Activated T-cell treated with anti-CD3 and anti-CD28 coated beads for 24 hours (primary cell): ENCODE data around the gene TNKS2.
A peak's percentile ranks its signal among the peaks of the same experiment; 100 is the strongest.
"Not testable (repeated sequence)": the region's sequence is repeated elsewhere in the genome, so short reads cannot be mapped to it uniquely, and the experiment has no call there.

Source experiments
- DNase-seq: peaks from one replicate; pipeline ENCODE4 v3.0.0-alpha.2; 2020; ENCODE audit warnings: low read depth

Gene TNKS2

GRCh38 chr10:91865562-91866081, 67.4 kb downstream of the TNKS2 start:
- DNase-seq, result no peak

GRCh38 chr10:91875156-91875555, 76.9 kb downstream of the TNKS2 start:
- no peak for DNase-seq

- no peak for DNase-seq
Measured at GRCh38 chr10:91875779-91876178, 77.6 kb downstream of the TNKS2 start.

- DNase-seq, result no peak
Measured at GRCh38 chr10:91879515-91880170, 81.4 kb downstream of the TNKS2 start.

GRCh38 chr10:91880310-91880709, 82.1 kb downstream of the TNKS2 start:
- DNase-seq, result no peak

- DNase-seq, result no peak
Measured at GRCh38 chr10:91883549-91884444, 85.6 kb downstream of the TNKS2 start.

GRCh38 chr10:91884536-91884935, 86.3 kb downstream of the TNKS2 start:
- DNase-seq, result no peak

GRCh38 chr10:91885362-91886079, 87.3 kb downstream of the TNKS2 start:
- no peak for DNase-seq

- no peak for DNase-seq
Measured at GRCh38 chr10:91886954-91887271, 88.7 kb downstream of the TNKS2 start.

GRCh38 chr10:91887272-91888076, 89.2 kb downstream of the TNKS2 start:
- no peak for DNase-seq

- no peak for DNase-seq
Measured at GRCh38 chr10:91891125-91892001, 93.1 kb downstream of the TNKS2 start.

GRCh38 chr10:91893051-91893450, 94.8 kb downstream of the TNKS2 start:
- DNase-seq, result no peak

- not testable (repeated sequence) for DNase-seq
Measured at GRCh38 chr10:91894261-91894685, 96.0 kb downstream of the TNKS2 start.

- DNase-seq, result no peak
Measured at GRCh38 chr10:91896212-91896756, 98.1 kb downstream of the TNKS2 start.

- DNase-seq, result no peak
Measured at GRCh38 chr10:91897421-91897820, 99.2 kb downstream of the TNKS2 start.

- DNase-seq, result peak; percentile 62
Measured at GRCh38 chr10:91901784-91902677, 103.8 kb downstream of the TNKS2 start.

GRCh38 chr10:91907033-91907594, 108.9 kb downstream of the TNKS2 start:
- DNase-seq, result no peak

- DNase-seq, result no peak
Measured at GRCh38 chr10:91907914-91908336, 109.7 kb downstream of the TNKS2 start.
